Activated CD8-positive, alpha-beta T cell treated with anti-CD3 and anti-CD28 coated beads for 36 hours (primary cell): ENCODE measurements around the gene ASCL4. TPM values are rescaled to one million over a fixed set of nuclear protein-coding genes. Genes with fewer than 3 reads are reported as not detected.

Experiments used
- total RNA-seq, 2 experiments: library from RNA; stranded (reverse); gene quantifications; one replicate each; pipeline ENCODE4 v1.2.3, GENCODE V29; 2021

Gene ASCL4
- total RNA-seq, 2 experiments from 2014 or later, result not detected

Other genes with a start within 250 kb of the ASCL4 start
- gene PWP1, start 88.9 kb upstream of the ASCL4 start, total RNA-seq, result 10 to 100 TPM; 52.4 to 57.5 TPM
- 10 to 100 TPM; 19.3 to 21.7 TPM for gene PRDM4, start 13.6 kb upstream of the ASCL4 start, total RNA-seq